H4 (cell line): ENCODE measurements around the gene VMAC. TPM values are rescaled to one million over a fixed set of nuclear protein-coding genes. Genes with fewer than 3 reads are reported as not detected.
A peak's percentile ranks its signal among the peaks of the same experiment; 100 is the strongest.
"Not testable (repeated sequence)": the region's sequence is repeated elsewhere in the genome, so short reads cannot be mapped to it uniquely, and the experiment has no call there.

Source experiments
- DNase-seq: peaks from one replicate; pipeline ENCODE4 v3.0.0-alpha.2; 2015; ENCODE audit warnings: low spot score
- total RNA-seq: library from RNA; depleted of rRNA; stranded (reverse); fragments of >200 nt; shearing (Covaris generic); gene quantifications from 2 replicates; pipeline ENCODE4 v1.2.3, GENCODE V29; 2014

The VMAC gene
- total RNA-seq, 1 experiment from 2014 or later, result 1.0 TPM

GRCh38 chr19:5883157-5883873 is 21.4 kb upstream of the VMAC start:
- DNase-seq, result peak; percentile 82

- DNase-seq, result not testable (repeated sequence)
Measured at GRCh38 chr19:5884065-5884811, 20.4 kb upstream of the VMAC start.

- DNase-seq, result no peak
Measured at GRCh38 chr19:5889288-5889971, 15.2 kb upstream of the VMAC start.

- DNase-seq, result no peak
Measured at GRCh38 chr19:5890099-5890498, 14.6 kb upstream of the VMAC start.

- DNase-seq, result no peak
Measured at GRCh38 chr19:5891572-5891937, 13.1 kb upstream of the VMAC start.

GRCh38 chr19:5891938-5892771 is 12.5 kb upstream of the VMAC start:
- no peak for DNase-seq

- no peak for DNase-seq
Measured at GRCh38 chr19:5892772-5893275, 11.8 kb upstream of the VMAC start.

- no peak for DNase-seq
Measured at GRCh38 chr19:5893296-5893903, 11.3 kb upstream of the VMAC start.

- DNase-seq, result no peak
Measured at GRCh38 chr19:5893907-5894703, 10.6 kb upstream of the VMAC start.

- DNase-seq, result no peak
Measured at GRCh38 chr19:5894704-5895349, 9.8 kb upstream of the VMAC start.

GRCh38 chr19:5895409-5895808 is 9.3 kb upstream of the VMAC start:
- DNase-seq, result no peak

GRCh38 chr19:5895890-5896289 is 8.8 kb upstream of the VMAC start:
- DNase-seq, result no peak

- no peak for DNase-seq
Measured at GRCh38 chr19:5896365-5897076, 8.2 kb upstream of the VMAC start.

GRCh38 chr19:5897189-5897969 is 7.3 kb upstream of the VMAC start:
- no peak for DNase-seq

- no peak for DNase-seq
Measured at GRCh38 chr19:5899728-5900526, 4.7 kb upstream of the VMAC start.

GRCh38 chr19:5900976-5901375 is 3.7 kb upstream of the VMAC start:
- no peak for DNase-seq

GRCh38 chr19:5903056-5903623 is 1.5 kb upstream of the VMAC start:
- no peak for DNase-seq
